NOMO-1 treated with DMSO at 0.1 percent for 48 hours (cell line): ENCODE results near the gene ZNF143.
"Not testable (repeated sequence)": the region's sequence is repeated elsewhere in the genome, so short reads cannot be mapped to it uniquely, and the experiment has no call there.

Source experiments
- DNase-seq: peaks from one replicate; lab custom pipeline; 2025; ENCODE audit not compliant: unreplicated experiment; lab: John Stamatoyannopoulos, UW

Gene ZNF143

DNA sequence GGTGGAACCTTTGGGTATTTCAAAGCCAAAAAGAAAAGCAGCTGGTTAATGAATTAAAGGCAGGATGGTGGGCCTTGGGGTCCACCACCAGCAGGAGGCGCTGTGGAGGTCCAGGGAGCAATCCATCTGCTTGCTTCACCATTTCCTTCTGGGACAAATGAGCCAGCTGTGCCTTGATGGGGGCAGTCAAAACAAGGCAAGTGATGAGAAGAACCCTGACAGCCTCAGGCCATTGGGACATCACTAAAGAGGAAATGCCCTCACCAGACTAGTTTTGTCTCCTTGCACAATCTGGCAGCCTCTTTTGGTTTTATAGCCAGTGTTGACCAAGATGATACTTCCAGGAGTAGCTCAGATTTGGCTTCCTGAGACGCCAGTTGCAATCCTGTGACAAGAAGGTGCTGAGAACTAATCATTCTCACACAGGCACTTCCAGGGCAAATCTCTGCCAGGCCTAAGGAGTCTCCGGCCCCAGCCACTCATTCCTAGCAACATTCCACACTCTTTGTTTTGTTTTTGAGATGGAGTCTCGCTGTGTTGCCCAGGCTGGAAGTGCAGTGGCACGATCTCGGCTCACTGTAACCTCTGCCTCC is 74.5 kb downstream of the ZNF143 start:
- DNase-seq: peak; percentile 91

DNA sequence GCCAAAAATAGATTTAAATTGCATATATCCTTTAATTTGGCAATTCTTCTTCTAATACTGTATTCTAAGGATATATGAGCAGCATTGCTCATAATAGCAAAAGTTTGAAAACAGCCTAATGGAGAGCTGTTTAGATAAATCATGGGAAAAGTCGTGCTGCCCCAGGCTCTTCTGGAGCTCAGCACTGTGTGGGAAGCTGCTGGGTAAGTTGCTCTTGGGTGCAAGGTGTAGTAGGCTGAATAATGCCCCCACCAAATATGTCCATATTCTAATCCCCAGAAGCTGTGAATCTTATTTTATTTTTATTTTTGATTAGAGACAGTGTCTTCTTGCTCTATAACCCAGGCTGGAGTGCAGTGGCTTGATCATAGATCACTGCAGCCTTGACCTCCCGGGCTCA is 77.7 kb downstream of the ZNF143 start:
- DNase-seq: no peak

DNA sequence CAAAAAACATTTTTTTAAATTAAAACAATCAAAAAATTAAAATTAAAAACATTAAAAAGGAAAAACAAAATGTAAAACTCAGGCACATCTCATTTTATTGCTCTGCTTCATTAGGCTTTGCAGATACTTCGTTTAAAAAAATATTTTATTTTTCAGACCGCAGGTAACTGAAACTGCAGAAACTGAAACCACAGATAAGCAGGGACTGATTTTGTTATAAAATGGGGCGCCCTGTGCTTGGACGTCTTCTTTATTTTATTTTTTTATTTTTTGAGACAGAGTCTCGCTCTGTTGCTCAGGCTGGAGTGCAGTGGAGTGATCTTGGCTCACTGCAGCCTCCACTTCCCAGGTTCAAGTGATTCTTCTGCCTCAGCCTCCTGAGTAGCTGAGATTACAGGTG is 88.4 kb downstream of the ZNF143 start:
- not testable (repeated sequence) for DNase-seq

DNA sequence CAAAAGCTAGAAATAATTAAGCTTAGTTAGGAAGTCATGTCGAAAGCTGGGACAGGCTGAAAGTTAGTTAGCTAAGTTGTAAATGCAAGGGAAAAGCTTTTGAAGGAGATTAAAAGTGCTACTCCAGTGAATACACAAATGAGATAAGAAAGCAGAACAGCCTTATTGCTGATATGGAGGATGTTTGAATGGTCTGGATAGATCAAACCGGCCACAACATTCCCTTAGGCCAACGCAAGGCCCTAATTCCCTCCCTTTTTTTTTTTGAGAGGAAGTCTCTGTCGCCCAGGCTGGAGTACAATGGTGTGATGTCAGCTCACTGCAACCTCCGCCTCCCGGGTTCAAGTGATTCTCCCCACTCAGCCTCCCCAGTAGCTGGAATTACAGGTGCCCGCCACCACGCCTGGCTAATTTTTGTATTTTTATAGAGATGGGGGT is 89.4 kb downstream of the ZNF143 start:
- DNase-seq: no peak

DNA sequence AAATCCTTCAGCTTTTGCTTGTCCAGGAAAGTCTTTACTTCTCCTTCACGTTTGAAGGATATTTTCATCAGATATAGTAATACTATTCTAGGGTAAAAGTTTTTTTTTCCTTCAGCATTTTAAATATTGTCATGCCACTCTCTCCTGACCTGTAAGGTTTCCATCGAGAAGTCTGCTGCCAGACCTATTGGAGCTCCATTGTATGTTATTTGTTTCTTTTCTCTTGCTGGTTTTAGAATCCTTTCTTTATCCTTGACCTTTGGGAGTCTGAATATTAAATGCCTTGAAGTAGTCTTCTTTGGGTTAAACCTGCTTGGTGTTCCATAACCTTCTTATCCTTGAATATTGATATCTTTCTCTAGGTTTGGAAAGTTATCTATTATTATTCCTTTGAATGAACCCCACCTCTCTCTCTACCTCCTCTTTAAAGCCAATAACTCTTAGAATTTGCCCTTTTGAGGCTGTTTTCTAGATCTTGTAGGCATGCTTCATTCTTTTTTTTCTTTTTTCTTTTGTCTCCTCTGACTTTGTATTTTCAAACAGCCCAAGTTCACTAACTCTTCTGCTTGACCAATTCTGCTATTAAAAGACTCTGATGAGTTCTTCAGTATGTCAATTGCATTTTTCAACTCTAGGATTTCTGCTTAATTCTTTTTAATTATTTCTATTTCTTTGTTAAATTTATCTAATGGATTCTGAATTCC is 100.6 kb downstream of the ZNF143 start:
- no peak for DNase-seq

DNA sequence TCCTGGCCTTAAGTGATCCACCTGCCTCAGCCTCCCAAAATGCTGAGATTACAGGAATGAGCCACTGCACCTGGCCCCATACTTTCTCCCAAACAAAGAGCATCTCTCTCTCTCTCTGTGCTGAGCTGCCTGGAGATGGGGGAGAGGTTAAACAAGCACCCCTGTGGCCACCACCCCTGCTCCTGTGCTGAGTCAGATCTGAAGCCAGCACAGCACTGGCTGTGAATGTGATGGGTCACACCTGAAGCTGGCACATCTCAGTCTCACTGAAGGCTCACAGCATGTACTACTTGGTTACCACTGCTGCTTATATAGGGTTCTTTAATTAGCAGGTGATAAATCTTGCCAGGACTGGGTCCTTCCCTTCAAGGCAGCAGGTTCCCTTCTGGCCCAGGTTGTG is 101.9 kb downstream of the ZNF143 start:
- DNase-seq: no peak

DNA sequence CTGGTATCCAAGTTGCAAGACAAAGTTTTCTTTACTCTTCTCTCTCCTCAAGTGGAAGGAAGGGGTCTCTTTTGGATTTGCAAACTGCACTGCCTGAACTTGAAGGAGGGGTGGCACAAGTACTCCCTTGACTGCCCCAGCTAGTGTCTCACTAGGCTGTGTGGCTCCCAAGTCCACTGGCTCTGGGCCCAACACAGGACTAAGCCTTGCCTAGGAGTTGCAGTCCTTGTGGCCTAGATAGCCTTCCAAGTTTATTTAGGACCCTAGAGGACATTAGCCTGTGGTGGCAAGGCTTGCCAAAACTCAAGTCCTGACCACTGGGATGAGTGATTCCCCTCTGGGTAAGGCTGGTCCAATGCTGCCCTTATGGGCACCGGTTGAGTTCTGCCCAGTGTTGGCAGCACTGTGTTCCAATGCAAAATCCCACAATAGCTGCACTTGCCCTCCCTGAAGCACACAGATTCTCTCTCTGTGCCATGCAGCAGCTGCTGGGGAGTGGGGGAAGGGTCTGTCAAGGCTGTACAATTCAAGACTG is 102.5 kb downstream of the ZNF143 start:
- DNase-seq: no peak

DNA sequence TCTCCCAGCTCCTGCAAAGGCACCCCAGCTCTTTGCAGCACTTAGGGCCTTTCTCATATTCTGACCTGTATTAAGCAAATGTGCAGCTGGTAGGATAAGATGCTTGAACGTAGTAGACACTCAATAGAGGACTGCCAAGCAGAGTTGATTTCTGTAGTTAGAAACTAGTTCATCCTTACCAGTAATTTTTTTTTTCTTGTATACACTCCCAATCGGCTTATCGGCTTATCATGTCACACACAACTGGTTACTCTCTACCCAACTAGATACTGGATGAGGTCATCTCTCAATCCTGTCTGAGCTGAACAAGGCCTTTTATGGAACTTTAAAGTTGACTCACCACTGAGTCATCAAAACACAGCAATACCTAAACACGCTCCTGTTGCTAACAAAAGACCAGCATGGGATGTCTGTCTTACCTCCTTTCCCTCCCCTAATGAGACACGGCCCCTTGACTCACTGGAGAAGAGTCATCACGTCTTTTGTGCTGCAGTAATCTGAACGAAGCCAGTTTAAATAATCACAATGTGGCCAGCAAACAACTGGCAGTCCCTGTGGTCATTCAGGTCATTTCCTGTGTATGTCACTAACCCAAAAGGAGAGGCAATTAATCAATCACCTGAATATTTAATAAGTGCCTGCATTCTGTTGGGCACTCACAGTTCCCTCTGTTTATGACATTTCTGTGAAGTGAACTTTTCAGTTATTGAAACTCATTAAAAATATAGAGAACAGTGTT is 105.2 kb downstream of the ZNF143 start:
- DNase-seq: peak; percentile 89

DNA sequence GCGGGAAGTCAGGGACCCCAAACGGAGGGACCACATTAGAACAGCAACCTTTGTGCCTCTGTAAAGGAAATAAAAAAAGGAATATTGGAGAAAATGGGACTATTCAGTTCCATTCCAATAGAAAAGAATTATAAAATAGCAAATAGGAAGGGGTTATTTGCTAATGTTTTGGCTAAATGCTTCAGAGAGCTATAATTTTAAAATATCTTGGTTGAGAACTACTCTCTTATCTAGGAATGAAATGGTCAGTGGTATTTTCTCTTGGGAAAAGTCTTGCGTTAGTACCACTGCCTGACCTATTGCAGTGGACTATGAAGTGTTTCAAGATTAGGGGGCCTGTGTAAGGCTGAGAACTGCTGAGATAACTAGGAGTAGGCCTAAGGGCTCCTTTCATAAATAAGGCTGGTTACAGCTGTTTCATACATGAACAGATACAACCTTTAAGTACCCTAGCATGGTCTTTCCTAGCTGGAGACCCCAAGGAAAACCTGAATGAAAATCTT is 105.8 kb downstream of the ZNF143 start:
- no peak for DNase-seq

DNA sequence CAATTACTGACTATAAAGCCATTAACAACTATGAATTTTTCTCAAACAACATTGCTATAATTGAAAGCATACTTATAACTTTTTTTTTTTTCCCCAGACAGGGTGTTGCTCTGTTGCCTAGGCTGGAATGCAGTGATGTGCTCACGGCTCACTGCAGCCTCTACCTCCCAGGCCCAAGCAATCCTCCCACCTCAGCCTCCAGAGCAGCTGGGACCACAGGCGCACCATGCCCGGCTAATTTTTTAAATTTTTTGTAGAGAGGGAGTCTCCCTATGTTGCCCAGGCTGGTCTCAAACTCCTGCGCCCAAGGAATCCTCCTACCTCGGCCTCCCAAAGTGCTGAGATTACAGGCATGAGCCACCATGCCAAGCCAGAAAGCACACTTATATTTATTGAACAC is 106.6 kb downstream of the ZNF143 start:
- DNase-seq: no peak

DNA sequence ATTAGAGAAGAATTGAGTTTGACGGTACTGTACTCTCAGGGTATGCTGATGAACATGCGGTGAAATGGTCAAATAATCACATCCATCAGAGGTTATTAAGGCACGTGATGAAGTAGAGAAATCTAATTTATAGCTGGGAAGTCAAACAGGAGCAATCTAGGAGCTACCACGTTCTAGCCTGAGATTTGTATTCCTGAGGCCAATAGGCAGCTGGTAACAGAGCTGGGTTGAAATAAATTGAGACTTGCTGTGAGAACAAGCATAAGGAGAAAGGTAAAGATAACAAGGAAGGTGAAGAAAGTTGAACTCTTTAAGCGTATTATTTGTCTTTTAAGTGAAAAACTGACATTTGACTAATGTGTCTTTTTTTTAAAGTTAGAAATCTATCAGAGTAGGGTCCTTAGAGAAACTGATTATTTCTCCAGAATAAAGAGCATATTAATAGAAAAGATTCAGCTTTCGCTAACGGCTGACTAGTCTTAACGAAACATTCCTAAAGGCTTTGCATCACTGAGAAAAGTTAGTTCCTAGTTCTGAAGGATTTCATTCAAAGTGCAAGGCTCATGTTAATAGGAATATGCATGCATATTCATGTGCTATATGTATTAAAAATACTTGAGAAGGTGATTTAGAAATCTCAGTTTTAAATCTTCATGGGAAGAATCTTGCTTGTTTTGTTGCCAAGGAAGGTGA is 107.5 kb downstream of the ZNF143 start:
- no peak for DNase-seq

DNA sequence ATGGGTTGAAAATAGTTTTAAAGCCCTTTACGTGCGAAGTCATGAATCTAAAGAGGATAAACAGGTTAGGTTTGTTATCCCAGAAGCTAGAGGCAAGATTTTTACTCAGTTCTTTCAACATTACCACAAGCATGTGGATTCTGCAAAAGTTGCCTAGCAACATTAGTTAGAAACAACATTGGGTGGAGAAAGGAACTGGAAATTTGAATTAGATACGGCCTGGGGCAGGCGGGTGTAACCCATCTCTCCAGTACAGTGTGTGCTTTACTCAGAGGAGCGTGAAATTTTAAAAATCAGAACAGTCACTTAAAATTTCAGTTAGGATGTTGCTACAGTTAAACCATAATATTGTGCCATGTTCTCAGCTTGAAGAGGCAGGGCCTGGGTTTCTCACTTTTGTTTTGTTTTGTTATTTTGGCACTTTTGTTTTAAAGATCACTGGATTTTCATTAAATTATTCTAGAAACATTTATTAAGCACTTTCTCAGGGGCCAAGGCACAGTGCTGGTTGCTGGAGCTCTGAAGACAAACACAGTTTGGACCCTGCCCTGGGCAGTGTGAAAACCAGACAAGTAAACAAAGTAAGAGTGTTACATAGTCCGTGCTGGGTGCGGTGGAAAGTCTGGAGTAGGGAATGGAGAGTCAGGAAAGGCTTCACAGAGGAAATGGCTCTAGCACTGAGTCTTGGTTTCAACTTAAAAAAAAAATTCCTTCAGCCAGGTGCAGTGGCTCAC is 108.2 kb downstream of the ZNF143 start:
- peak; percentile 59 for DNase-seq

DNA sequence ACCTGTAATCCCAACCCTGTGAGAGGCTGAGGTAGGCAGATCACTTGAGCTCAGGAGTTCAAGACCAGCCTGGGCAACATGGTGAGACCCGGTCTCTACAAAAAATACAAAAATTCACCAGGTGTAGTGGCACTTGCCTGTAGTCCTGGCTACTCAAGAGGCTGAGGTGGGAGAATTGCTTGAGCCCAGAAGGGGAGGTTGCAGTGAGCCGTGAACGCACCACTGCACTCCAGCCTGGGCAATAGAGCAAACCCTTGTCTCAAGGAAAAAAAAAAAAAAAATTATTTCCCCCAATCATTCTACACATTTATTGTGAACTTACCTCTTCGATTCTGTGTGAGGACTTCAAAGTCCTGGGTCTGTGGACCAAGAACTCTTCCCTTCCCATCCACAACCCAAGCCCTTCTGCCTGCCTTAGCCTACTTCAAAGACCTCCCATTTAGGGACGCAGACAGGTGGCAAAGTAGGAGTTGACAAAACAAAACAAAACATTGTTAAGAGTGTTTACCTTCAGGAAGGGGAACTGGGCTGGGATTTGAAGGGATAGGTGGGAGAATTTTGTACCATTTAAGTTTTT is 108.9 kb downstream of the ZNF143 start:
- DNase-seq: no peak

DNA sequence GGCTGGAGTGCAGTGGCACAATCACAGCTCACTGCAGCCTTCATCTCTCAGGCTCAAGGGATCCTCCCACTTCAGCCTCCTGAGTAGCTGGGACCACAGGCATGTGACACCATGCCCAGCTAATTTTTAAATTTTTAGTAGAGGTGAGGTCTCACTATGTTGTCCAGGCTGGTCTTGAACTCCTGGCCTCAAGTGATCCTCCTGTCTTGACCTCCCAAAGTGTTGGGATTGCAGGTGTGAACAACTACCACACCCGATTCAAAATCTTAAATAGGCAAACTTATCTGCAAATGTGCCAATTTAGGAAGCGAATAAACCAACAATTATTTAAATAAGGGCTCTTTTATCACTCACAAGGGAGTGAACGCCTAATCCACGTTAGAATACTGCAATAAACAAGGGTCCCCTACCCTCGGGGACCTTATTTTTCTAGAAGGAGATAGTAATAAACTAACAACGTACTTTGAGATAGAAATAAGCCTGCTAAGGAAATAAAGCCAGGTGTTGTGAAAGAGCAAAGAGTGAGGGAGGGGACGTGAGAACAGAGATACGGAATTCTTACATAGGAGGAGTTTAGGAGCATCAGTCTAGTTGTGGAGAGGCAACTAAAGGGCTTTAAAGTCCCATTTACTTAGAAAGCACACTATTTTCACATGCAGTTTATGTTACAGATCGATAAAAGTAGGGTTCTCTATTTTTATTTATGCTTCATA is 109.7 kb downstream of the ZNF143 start:
- DNase-seq: no peak

DNA sequence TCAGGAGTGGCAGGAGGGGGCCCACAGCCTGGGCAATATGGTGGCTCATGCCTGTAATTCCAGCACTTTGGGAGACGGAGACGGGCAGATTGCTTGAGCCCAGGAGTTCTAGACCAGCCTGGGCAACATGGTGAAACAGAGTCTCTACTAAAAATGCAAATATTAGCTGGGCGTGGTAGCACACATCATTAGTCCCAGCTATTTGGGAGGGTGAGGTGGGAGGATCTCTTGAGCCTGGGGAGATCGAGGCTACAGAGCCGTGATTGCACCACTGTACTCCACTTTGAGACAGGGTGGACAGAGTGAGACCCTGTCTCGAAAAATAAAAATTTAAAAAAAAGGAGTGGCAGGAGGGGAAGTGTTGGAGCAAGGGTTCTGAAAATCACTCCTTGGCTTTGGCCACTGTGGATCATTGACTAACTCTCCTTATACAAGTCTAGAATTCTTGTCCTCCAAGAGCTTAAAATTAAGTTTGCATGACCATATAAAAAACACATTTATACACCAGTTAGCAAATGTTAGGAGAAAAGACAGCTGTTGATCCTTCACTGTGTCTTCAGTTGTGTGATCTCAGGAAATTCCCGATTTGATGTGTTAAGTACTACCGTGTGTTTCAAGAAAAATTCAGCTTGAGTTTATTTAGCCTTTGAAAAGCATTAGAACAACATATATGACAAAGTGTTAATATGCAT is 110.4 kb downstream of the ZNF143 start:
- DNase-seq: no peak

DNA sequence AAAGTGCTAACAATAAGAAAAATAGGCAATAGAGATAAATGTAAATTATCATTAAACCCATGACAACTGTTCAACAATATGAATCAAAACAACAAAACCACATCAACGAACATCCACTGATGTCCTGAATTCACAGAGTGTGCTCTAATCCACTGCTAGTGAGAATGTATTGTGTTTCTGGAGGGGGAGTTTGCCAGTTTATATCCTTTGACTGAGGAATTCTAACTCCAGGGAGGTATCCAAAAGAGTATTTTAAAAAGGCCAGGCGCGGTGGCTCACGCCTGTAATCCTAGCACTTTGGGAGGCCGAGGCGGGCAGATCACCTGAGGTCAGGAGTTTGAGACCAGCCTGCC is 110.9 kb downstream of the ZNF143 start:
- DNase-seq: no peak

DNA sequence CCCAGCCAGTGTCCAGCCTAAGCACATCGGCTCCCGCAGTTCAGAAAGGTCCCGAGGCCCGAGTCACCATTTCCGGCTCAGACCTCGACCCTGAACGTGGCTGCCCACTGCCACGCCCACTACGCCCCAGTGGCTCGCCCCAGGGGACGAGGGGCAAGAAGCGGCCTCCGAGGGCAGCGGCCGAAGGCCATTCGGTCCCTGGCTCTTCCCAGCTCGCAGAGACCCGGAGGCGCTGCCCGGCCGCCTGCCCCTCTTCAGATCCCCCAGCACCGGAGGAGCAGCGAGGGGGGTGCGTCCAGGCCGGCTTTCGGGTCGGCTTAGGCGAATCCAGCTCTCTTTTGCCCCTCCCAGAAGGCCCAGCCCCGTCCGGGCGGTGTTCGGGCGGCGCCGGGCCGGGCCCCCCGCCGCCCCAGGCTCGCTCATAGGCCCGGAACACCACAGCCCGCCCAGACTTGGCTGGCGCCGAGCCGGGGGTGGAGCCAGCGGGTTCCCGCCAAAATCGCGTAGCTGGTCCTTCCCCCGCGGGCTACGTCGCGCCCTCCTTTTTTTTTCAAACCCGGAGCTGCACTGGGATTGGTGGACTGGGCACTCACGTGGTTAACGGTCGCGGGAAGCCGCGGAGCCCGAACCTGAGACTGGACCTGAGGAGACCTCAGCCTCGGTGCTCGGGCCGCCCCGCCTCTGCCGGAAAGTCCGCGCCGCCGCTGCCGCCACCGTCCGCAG is 112.4 kb downstream of the ZNF143 start, which contains the start of gene WEE1:
TSS of gene WEE1 (plus strand) at position 619 of the 723 bp plus-strand sequence. CDS start 264 bp downstream, outside the sequence.
- peak; percentile 95 for DNase-seq
